ENCODE results near the gene SCAMP4. TPM values are rescaled to one million over a fixed set of nuclear protein-coding genes. Genes with fewer than 3 reads are reported as not detected.

Gene SCAMP4
- polyA plus RNA-seq, 1 experiment, result 6.7 TPM

GRCh38 chr19:1936430-1936829 lies 31.2 kb downstream of the SCAMP4 start:
- CTCF ChIA-PET, result no interaction called here
- peaks cover 22% of the 10 kb centered on the region for H3K9me3 ChIP-seq (ENCODE audit: control insufficient read depth, insufficient read depth, low read length)
- no peak for DNase-seq (ENCODE audit: low read depth, low spot score)
- no peak overlapping the region for H3K27ac ChIP-seq (ENCODE audit: low read depth, low read length)
- POLR2A ChIA-PET, result no interaction called here
- no peak for TF ChIP-seq CTCF (IDR thresholded peaks at IDR 0.05; ENCODE audit: low read depth, low read length)
- peaks cover 4% of the 10 kb centered on the region for H3K27me3 ChIP-seq (ENCODE audit: control insufficient read depth, insufficient read depth, low read length)
- H3K4me3 ChIP-seq (ENCODE audit: low read depth, low read length), result no peak overlapping the region

- H3K27me3 ChIP-seq (ENCODE audit: control insufficient read depth, insufficient read depth, low read length), result peaks cover 4% of the 10 kb centered on the region
- H3K27ac ChIP-seq (ENCODE audit: low read depth, low read length), result no peak overlapping the region
- ChIA-PET POLR2A (no interaction called here), CTCF (no interaction called here)
- H3K4me3 ChIP-seq (ENCODE audit: low read depth, low read length), result no peak overlapping the region
- no peak for DNase-seq (ENCODE audit: low read depth, low spot score)
- no peak for TF ChIP-seq CTCF (IDR thresholded peaks at IDR 0.05; ENCODE audit: low read depth, low read length)
- H3K9me3 ChIP-seq (ENCODE audit: control insufficient read depth, insufficient read depth, low read length), result peaks cover 17% of the 10 kb centered on the region
Observed at GRCh38 chr19:1936916-1937610, 31.9 kb downstream of the SCAMP4 start.

GRCh38 chr19:1938071-1938470 lies 32.9 kb downstream of the SCAMP4 start:
- TF ChIP-seq CTCF (IDR thresholded peaks at IDR 0.05; ENCODE audit: low read depth, low read length), result no peak
- ChIA-PET POLR2A (no interaction called here), CTCF (interaction anchor here (0.9 kb wide), 1 partner anchor 8 kb away, joined by 3 read pairs; no protein-coding TSS in a partner anchor)
- peaks cover 2% of the 10 kb centered on the region for H3K27me3 ChIP-seq (ENCODE audit: control insufficient read depth, insufficient read depth, low read length)
- no peak overlapping the region for H3K27ac ChIP-seq (ENCODE audit: low read depth, low read length)
- no peak overlapping the region for H3K4me3 ChIP-seq (ENCODE audit: low read depth, low read length)
- no peak for DNase-seq (ENCODE audit: low read depth, low spot score)
- peaks cover 14% of the 10 kb centered on the region for H3K9me3 ChIP-seq (ENCODE audit: control insufficient read depth, insufficient read depth, low read length)

GRCh38 chr19:1941146-1942077 lies 36.2 kb downstream of the SCAMP4 start, which contains the start of gene CSNK1G2:
Gene CSNK1G2 (plus strand): TSS chr19:1941172. CDS start chr19:1969773, 28,601 bp downstream.
- ChIA-PET CTCF (interaction anchor here (0.6 kb wide), 1 partner anchor 105 kb away, joined by 4 read pairs; no protein-coding TSS in a partner anchor), POLR2A (interaction anchor here (0.8 kb wide), 1 partner anchor 443 kb away, joined by 3 read pairs; no protein-coding TSS in a partner anchor)
- TF ChIP-seq CTCF (IDR thresholded peaks at IDR 0.05; ENCODE audit: low read depth, low read length), result no peak
- Histone ChIP-seq H3K9me3 (ENCODE audit: control insufficient read depth, insufficient read depth, low read length) (peaks cover 4% of the 10 kb centered on the region; the same call in 1 of the 2 replicates), H3K4me3 (ENCODE audit: low read depth, low read length) (peak within 1 kb of the TSS; percentile 87), H3K27me3 (ENCODE audit: control insufficient read depth, insufficient read depth, low read length) (no peaks in the 10 kb centered on the region), H3K27ac (ENCODE audit: low read depth, low read length) (peak within 1 kb of the TSS; percentile 96)
- DNase-seq (ENCODE audit: low read depth, low spot score), result no peak
